8988T (cell line): ENCODE data around the gene HEPACAM.

Experiments
- DNase-seq: peaks from one replicate; pipeline ENCODE4 v3.0.0; 2011

The HEPACAM gene

GRCh38 chr11:124898711-124899110 is 37.1 kb downstream of the HEPACAM start:
- DNase-seq: peak; percentile 13

- DNase-seq: peak; percentile 36
Measured at GRCh38 chr11:124898263-124898680, 37.6 kb downstream of the HEPACAM start.

- DNase-seq: peak; percentile 9
Measured at GRCh38 chr11:124897674-124898262, 38.1 kb downstream of the HEPACAM start, which contains the start of gene ROBO4. TSS of gene ROBO4 (minus strand) at chr11:124897865. CDS start at chr11:124897795, 70 bp downstream.

- DNase-seq: peak; percentile 6
Measured at GRCh38 chr11:124896821-124897391, 38.9 kb downstream of the HEPACAM start.

DNA sequence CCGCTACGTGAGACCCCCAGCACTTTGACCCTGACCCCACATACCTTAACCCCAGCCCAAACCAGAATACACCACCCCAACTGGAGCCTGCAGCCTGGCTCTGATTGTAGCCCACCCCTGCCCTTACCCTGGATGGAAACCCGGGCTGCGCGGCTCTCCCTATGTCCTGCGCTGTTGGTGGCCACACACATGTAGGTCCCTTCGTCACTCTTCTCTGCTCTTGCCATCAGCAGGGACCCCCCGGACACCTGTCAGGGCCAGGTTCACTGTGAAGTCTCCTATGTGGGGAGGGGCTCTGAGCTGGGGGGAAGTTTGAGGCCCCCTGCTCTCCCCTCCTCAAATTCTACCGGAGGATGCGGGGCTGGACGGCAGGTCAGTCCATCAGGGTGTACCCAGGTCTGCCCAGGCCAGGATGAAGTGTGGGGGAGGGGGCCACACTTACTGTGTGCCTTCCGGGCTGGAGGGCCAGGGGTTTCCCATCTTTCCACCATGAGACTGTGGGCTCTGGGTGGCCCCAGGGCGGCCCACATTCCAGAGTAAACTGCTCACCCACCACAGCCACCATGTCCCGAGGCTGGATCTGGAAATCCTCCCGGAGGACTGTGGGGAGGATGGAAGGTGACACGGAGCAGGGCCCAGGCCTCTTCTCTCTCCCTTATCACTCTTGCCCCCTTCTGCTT is 39.6 kb downstream of the HEPACAM start:
- DNase-seq: no peak

GRCh38 chr11:124895471-124895971 is 40.3 kb downstream of the HEPACAM start:
- DNase-seq: peak; percentile 8

DNA sequence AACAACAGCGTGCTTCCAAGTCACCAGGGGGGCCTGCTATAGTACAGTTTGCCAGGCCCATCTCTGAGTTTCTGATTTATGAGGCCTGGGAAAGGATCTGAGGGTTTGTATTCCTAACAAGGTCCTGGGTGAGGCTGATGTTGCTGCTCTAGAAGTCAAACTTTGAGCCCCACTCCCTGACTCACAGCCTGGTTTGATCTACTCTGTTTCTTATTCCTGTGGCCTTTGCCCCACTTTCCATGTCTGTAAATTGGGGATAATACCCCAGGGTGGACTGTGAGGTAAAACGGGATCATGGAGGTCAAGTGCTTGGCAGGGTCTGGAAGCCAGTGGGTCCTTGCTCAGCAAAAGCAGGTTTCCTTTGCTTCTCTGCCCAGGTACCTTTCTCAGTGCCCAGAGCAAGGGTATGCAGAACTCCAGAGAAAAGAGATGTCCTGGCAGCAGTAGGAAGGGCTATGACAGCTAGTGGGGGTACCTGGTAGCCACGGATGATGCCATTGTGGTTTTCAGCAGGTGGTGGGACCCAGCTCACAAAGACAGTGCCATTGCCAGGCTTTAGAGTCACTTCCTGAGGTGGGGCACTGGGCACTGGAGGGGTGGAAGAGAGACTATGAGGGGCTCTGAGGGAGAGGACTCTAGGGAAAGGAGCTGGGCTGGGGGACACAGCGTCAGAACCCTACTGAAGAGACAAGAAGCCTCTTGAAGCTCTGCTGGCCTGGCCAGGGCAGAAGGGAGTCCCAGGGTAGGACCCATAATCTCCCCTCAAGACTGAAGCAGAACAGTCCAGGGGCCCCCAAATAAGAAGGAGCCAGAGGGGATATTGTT is 41.0 kb downstream of the HEPACAM start:
- DNase-seq: no peak

GRCh38 chr11:124893781-124894401 is 42.0 kb downstream of the HEPACAM start:
- peak; percentile 3 for DNase-seq

DNA sequence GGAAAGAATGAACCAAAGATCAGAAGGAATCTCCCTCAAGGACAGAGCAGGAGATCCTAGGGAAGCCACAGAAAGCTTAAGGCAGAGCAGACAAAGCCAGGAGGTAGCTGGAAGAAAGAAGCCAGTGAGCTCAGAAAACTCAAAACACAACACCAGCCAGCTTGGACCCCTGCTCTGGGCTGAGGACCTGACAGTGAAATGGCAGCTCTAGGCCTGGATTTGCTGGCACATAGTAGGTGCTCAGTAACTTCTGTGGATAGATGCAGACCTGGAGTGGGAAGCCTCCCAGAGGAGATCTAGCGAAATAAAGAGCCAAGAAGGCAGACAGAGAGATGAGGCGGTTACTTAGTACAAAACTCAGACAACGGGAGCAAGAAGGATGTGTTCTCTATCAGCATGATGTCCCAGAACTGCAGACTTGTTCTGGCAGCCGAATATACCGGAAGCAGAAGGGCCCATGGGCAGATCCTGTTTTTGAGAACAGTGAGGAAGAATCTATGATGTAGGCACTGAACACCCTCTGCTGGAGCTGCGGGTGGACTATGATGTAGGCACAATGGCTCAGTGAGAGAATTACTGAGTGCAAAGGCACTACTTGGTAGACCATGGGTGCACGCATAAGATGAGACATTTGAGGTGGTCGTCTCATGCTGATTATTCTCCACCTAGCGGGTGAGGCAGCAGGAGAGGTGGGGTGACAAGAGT is 42.9 kb downstream of the HEPACAM start:
- DNase-seq: no peak

GRCh38 chr11:124892146-124892545 is 43.7 kb downstream of the HEPACAM start:
- no peak for DNase-seq

DNA sequence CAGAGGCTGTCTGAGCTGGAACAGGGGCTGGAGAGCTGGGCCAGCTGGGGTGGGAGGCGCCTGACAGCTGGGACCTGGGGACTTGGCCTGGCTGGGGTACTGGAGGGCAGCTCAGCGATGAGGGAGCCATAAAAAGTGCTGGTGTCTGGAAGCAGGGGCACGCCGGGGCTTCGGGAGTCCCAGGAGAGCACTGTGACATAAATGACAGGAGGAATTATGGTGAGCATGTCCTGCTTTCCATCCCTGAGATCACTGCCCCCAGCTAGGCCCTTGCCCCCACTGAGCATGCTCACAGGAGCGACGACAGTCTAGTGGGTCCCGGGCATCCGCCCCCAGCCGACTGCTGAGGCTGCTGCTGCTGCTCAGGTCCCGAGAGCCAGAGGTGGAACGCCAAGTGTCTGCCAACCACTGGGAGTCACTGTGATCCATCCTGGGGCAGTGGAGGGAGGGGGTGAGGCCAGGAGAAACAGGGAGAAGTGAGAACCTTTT is 44.4 kb downstream of the HEPACAM start:
- peak; percentile 35 for DNase-seq

- DNase-seq: peak; percentile 0
Measured at GRCh38 chr11:124890683-124891372, 45.0 kb downstream of the HEPACAM start.

DNA sequence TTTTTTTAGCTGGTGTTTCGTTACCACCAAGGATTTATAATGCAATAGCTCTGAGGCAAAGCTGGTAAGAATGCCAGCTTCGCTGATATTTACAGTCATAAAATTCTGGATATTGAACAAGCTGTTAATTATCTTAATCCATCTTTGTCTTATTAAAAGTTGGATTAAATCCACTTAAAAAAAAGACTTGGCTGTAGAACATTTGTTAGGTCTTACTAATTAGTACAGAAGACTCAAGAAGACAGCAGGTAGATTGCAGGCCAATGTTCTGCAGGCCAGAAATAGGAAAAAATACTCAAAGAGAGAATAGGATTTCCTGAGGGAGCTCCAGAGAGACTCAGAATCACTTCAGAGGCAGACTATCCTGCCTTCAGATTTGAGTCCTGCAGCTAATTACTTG is 45.7 kb downstream of the HEPACAM start:
- DNase-seq: no peak

GRCh38 chr11:124889191-124890091 is 46.4 kb downstream of the HEPACAM start:
- peak; percentile 10 for DNase-seq

GRCh38 chr11:124887667-124888013 is 48.2 kb downstream of the HEPACAM start:
- peak; percentile 3 for DNase-seq

GRCh38 chr11:124886978-124887666 is 48.7 kb downstream of the HEPACAM start:
- DNase-seq: peak; percentile 8

GRCh38 chr11:124886476-124886875 is 49.4 kb downstream of the HEPACAM start:
- no peak for DNase-seq

GRCh38 chr11:124884869-124885479 is 50.9 kb downstream of the HEPACAM start:
- DNase-seq: peak; percentile 4

DNA sequence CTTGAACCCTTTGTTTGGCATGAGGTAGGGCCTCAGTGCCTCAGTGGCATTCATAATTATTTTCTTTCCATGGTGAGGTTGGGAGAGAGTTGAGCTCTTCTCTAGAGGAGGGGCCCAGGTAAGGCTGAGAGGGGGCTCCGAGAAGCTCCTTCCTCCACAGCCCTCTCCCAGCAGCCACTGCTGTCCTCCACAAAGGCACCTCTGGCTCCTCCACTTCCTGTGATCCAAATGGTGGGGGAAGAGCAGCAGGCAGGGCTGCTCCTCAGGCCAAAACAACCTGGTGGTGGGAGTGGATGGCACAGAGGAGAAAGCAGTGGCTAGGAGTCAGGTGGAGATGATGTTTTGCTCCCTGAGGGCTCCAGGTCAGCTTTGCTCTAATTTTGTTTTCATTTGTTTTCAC is 51.5 kb downstream of the HEPACAM start:
- peak; percentile 11 for DNase-seq
